OCI-LY7 (cell line): ENCODE results near the gene SCG3. TPM values are rescaled to one million over a fixed set of nuclear protein-coding genes. Genes with fewer than 3 reads are reported as not detected.

Experiments
- BruUV-seq: library from RNA; stranded (reverse); fragments of 400-500 nt; replicated peaks from 2 replicates; lab custom pipeline; 2021; lab: Mats Ljungman, UMichigan
- CTCF ChIA-PET: fragments of 300-600 bp; sonication (Branson Sonifier 250); formaldehyde crosslinking; loops from one replicate; lab custom pipeline; 2022; ENCODE audit warnings: antibody characterized with exemption; ENCODE audit not compliant: unreplicated experiment; lab: Charles Lee
- POLR2A ChIA-PET: fragments of 300-600 bp; sonication (Branson Sonifier 250); formaldehyde crosslinking; loops from one replicate; lab custom pipeline; 2022; ENCODE audit warnings: antibody characterized with exemption; lab: Charles Lee
- DNase-seq: peaks from one replicate; pipeline ENCODE4 v3.0.0-alpha.2; 2015; ENCODE audit warnings: low spot score
- H2AFZ ChIP-seq: fragments of 200-600 bp; sonication (generic), shearing (Covaris generic); 2 replicates; pipeline ENCODE4 v1.6.1; 2014; ENCODE audit warnings: mild to moderate bottlenecking, antibody characterized with exemption, low read length, moderate library complexity
- H3K27ac ChIP-seq: fragments of 200-600 bp; sonication (generic); 2 replicates; pipeline ENCODE4 v1.5.1; 2014; ENCODE audit warnings: mixed run types, low read depth, mild to moderate bottlenecking, moderate library complexity, low read length, inconsistent platforms; ENCODE audit not compliant: poor library complexity, severe bottlenecking
- H3K36me3 ChIP-seq: fragments of 200-600 bp; sonication (generic); 2 replicates; pipeline ENCODE4 v1.6.1; 2014; ENCODE audit warnings: mild to moderate bottlenecking, antibody characterized with exemption, low read length, moderate library complexity, mixed read lengths; ENCODE audit not compliant: insufficient read depth
- H3K4me1 ChIP-seq: fragments of 200-600 bp; sonication (generic); 2 replicates; pipeline ENCODE4 v1.5.1; 2014; ENCODE audit warnings: mild to moderate bottlenecking, low read length; ENCODE audit not compliant: insufficient read depth, poor library complexity, severe bottlenecking
- H3K4me2 ChIP-seq: fragments of 200-600 bp; sonication (generic); 2 replicates; pipeline ENCODE4 v1.6.1; 2014; ENCODE audit warnings: mild to moderate bottlenecking, low read length
- H3K4me3 ChIP-seq: fragments of 200-600 bp; sonication (generic); 2 replicates; pipeline ENCODE4 v1.5.1; 2014; ENCODE audit warnings: mild to moderate bottlenecking, low read depth, low read length; ENCODE audit not compliant: poor library complexity, severe bottlenecking
- H3K79me2 ChIP-seq: fragments of 200-600 bp; sonication (generic); 2 replicates; pipeline ENCODE4 v1.6.1; 2016; ENCODE audit warnings: low read depth, mild to moderate bottlenecking, low read length, moderate library complexity, mixed read lengths; ENCODE audit not compliant: insufficient read depth
- H3K9me2 ChIP-seq: fragments of 200-600 bp; sonication (generic); 2 replicates; pipeline ENCODE4 v1.6.1; 2016; ENCODE audit warnings: mild to moderate bottlenecking, low read length, mixed read lengths; ENCODE audit not compliant: insufficient read depth
- H3K9me3 ChIP-seq: fragments of 200-600 bp; sonication (generic); 2 replicates; pipeline ENCODE4 v1.6.1; 2014; ENCODE audit warnings: mild to moderate bottlenecking, mixed run types, low read length, mixed read lengths
- H4K20me1 ChIP-seq: fragments of 200-600 bp; sonication (generic); 2 replicates; pipeline ENCODE4 v1.6.1; 2014; ENCODE audit warnings: mild to moderate bottlenecking, antibody characterized with exemption, low read length, moderate library complexity, mixed read lengths; ENCODE audit not compliant: insufficient read depth
- EZH2phosphoT487 ChIP-seq: fragments of 200-600 bp; sonication (generic); IDR thresholded peaks from 2 replicates; pipeline ENCODE4 v1.6.1; 2018; ENCODE audit warnings: low read depth, borderline replicate concordance, mild to moderate bottlenecking, mixed run types, antibody characterized with exemption, low read length, moderate library complexity, mixed read lengths
- intact Hi-C: fragments of 100-400 bp; cut with micrococcal nuclease; formaldehyde crosslinking; loops from one replicate; pipeline ENCODE4 v1.10.0; 2022; ENCODE audit not compliant: unreplicated experiment
- total RNA-seq, 2 experiments: library from RNA; depleted of rRNA in 1 of 2; stranded (reverse); fragments of >200 nt in 1 of 2; shearing (Covaris generic) in 1 of 2; gene quantifications; 2 replicates each; pipeline ENCODE4 v1.2.3, GENCODE V29; 2014 to 2022
- TF ChIP-seq, protein P1 (sequence below): fragments of 200-600 bp; sonication (generic); conservative IDR thresholded peaks from 2 replicates; pipeline ENCODE4 v1.5.1; 2014; ENCODE audit warnings: mild to moderate bottlenecking, antibody characterized with exemption, low read length, moderate library complexity, mixed read lengths

The SCG3 gene
- total RNA-seq, 2 experiments from 2014 or later: not detected

- Histone ChIP-seq H3K79me2 (no peaks in the 10 kb centered on the region), H3K27ac (no peak overlapping the region), H3K4me1 (no peaks in the 10 kb centered on the region), H3K36me3 (no peaks in the 10 kb centered on the region), H3K9me2 (no peaks in the 10 kb centered on the region), H3K9me3 (no peaks in the 10 kb centered on the region), H4K20me1 (no peaks in the 10 kb centered on the region), H2AFZ (no peak overlapping the region), H3K4me3 (peak overlapping the region; percentile 33), H3K4me2 (peak overlapping the region; percentile 52; the same call in 1 of the 2 replicates)
- DNase-seq: no peak
- BruUV-seq: no TSS peak
- TF ChIP-seq, protein P1, sequence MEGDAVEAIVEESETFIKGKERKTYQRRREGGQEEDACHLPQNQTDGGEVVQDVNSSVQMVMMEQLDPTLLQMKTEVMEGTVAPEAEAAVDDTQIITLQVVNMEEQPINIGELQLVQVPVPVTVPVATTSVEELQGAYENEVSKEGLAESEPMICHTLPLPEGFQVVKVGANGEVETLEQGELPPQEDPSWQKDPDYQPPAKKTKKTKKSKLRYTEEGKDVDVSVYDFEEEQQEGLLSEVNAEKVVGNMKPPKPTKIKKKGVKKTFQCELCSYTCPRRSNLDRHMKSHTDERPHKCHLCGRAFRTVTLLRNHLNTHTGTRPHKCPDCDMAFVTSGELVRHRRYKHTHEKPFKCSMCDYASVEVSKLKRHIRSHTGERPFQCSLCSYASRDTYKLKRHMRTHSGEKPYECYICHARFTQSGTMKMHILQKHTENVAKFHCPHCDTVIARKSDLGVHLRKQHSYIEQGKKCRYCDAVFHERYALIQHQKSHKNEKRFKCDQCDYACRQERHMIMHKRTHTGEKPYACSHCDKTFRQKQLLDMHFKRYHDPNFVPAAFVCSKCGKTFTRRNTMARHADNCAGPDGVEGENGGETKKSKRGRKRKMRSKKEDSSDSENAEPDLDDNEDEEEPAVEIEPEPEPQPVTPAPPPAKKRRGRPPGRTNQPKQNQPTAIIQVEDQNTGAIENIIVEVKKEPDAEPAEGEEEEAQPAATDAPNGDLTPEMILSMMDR: no peak
- POLR2A ChIA-PET: no interaction called here
- intact Hi-C loops: no loop called here
- CTCF ChIA-PET: no interaction called here
Measured at GRCh38 chr15:51751697-51752683, 70.7 kb downstream of the SCG3 start.

- Histone ChIP-seq H3K36me3 (no peaks in the 10 kb centered on the region), H3K4me3 (no peak overlapping the region), H4K20me1 (no peaks in the 10 kb centered on the region), H3K79me2 (no peaks in the 10 kb centered on the region), H3K4me1 (no peaks in the 10 kb centered on the region), H2AFZ (no peak overlapping the region), H3K9me3 (no peaks in the 10 kb centered on the region), H3K4me2 (no peak overlapping the region), H3K27ac (no peak overlapping the region), H3K9me2 (no peaks in the 10 kb centered on the region)
- CTCF ChIA-PET: no interaction called here
- POLR2A ChIA-PET: no interaction called here
- no TSS peak for BruUV-seq
- intact Hi-C loops: no loop called here
- 0 out of 2 replicates have a peak, but pooled peaks have one; percentile 56 for TF ChIP-seq EZH2phosphoT487
- TF ChIP-seq, protein P1: no peak
- DNase-seq: no peak
Measured at GRCh38 chr15:51752888-51753287, 71.6 kb downstream of the SCG3 start.

DNA sequence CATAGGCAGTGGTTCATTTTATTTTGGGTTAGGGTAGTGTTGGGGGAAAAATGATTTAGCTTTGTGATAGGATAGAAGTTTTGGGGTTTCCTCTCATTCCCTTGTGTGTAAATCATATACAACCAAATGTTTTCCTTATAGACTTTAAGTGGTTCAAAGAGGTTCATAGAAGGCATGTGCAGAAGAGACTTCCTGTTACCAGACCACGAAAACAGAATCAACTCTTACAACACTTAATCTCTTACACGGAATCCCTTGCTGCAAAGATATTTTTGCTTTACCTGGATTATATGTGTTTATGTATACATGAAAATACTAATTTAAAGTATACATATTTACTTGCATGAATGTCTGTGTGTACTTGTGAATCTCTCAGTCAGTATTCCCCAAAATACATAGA lies 73.0 kb downstream of the SCG3 start:
- Histone ChIP-seq H3K4me2 (no peak overlapping the region), H3K4me1 (no peaks in the 10 kb centered on the region), H3K9me3 (no peaks in the 10 kb centered on the region), H3K36me3 (no peaks in the 10 kb centered on the region), H3K79me2 (no peaks in the 10 kb centered on the region), H3K27ac (no peak overlapping the region), H3K4me3 (no peak overlapping the region), H3K9me2 (no peaks in the 10 kb centered on the region), H4K20me1 (no peaks in the 10 kb centered on the region), H2AFZ (no peak overlapping the region)
- no peak for DNase-seq
- no TSS peak for BruUV-seq
- CTCF ChIA-PET: no interaction called here
- POLR2A ChIA-PET: no interaction called here
- TF ChIP-seq, protein P1: no peak
- TF ChIP-seq EZH2phosphoT487: no peak
- intact Hi-C loops: no loop called here
